ENCODE results near the gene ARMC3.
"Not testable (repeated sequence)": the region's sequence is repeated elsewhere in the genome, so short reads cannot be mapped to it uniquely, and the experiment has no call there.

ARMC3 gene

GRCh38 chr10:23067337-23067736, 139.5 kb downstream of the ARMC3 start:
- DNase-seq (ENCODE audit: insufficient read length, low spot score), result no peak
- no peak for TF ChIP-seq POU2F2 (IDR thresholded peaks at IDR 0.05; ENCODE audit: low read depth, low read length)

GRCh38 chr10:23067939-23068775, 140.3 kb downstream of the ARMC3 start:
- FAIRE-seq (no peak), DNase-seq (ENCODE audit: insufficient read length, low spot score) (peak; percentile 44)
- TF ChIP-seq PAX5 (IDR thresholded peaks at IDR 0.05; ENCODE audit: insufficient read depth, low read length, severe bottlenecking), result no peak
- TF ChIP-seq SPI1 (IDR thresholded peaks at IDR 0.05; ENCODE audit: low read depth, low read length), result no peak
- no peak for TF ChIP-seq POLR2A (IDR thresholded peaks at IDR 0.05; ENCODE audit: low read depth, low read length)
- no peak for TF ChIP-seq TAF1 (IDR thresholded peaks at IDR 0.05; ENCODE audit: low read depth, low read length)
- TF ChIP-seq POLR2AphosphoS5 (IDR thresholded peaks at IDR 0.05; ENCODE audit: low read depth, low read length), result no peak
- no peak for TF ChIP-seq POU2F2 (IDR thresholded peaks at IDR 0.05; ENCODE audit: low read depth, low read length)

More at GRCh38 chr10:23067337-23067736, 139.5 kb downstream of the ARMC3 start:
- no peak for FAIRE-seq

GRCh38 chr10:23069019-23069815, 141.4 kb downstream of the ARMC3 start:
- FAIRE-seq (no peak), DNase-seq (ENCODE audit: insufficient read length, low spot score) (no peak)
- no peak for TF ChIP-seq PAX5 (IDR thresholded peaks at IDR 0.05; ENCODE audit: insufficient read depth, low read length, severe bottlenecking)
- TF ChIP-seq POLR2A (IDR thresholded peaks at IDR 0.05; ENCODE audit: low read depth, low read length), result no peak
- TF ChIP-seq SPI1 (IDR thresholded peaks at IDR 0.05; ENCODE audit: low read depth, low read length), result no peak
- no peak for TF ChIP-seq TAF1 (IDR thresholded peaks at IDR 0.05; ENCODE audit: low read depth, low read length)
- TF ChIP-seq POU2F2 (IDR thresholded peaks at IDR 0.05; ENCODE audit: low read depth, low read length), result no peak
- TF ChIP-seq POLR2AphosphoS5 (IDR thresholded peaks at IDR 0.05; ENCODE audit: low read depth, low read length), result no peak

GRCh38 chr10:23070092-23070912, 142.4 kb downstream of the ARMC3 start:
- DNase-seq (ENCODE audit: insufficient read length, low spot score), result not testable (repeated sequence)

GRCh38 chr10:23070913-23071218, 143.0 kb downstream of the ARMC3 start:
- FAIRE-seq, result no peak
- TF ChIP-seq POLR2AphosphoS5 (IDR thresholded peaks at IDR 0.05; ENCODE audit: low read depth, low read length) (no peak), TAF1 (IDR thresholded peaks at IDR 0.05; ENCODE audit: low read depth, low read length) (no peak)
- DNase-seq (ENCODE audit: insufficient read length, low spot score), result no peak

More at GRCh38 chr10:23070092-23070912, 142.4 kb downstream of the ARMC3 start:
- FAIRE-seq, result not testable (repeated sequence)

- not testable (repeated sequence) for FAIRE-seq; DNase-seq (ENCODE audit: insufficient read length, low spot score)
Observed at GRCh38 chr10:23072593-23072992, 144.7 kb downstream of the ARMC3 start.

GRCh38 chr10:23073527-23073926, 145.7 kb downstream of the ARMC3 start:
- FAIRE-seq (no peak), DNase-seq (ENCODE audit: insufficient read length, low spot score) (no peak)
- TF ChIP-seq POU2F2 (IDR thresholded peaks at IDR 0.05; ENCODE audit: low read depth, low read length) (no peak), POLR2A (IDR thresholded peaks at IDR 0.05; ENCODE audit: low read depth, low read length) (no peak), POLR2AphosphoS5 (IDR thresholded peaks at IDR 0.05; ENCODE audit: low read depth, low read length) (no peak), SPI1 (IDR thresholded peaks at IDR 0.05; ENCODE audit: low read depth, low read length) (no peak), TAF1 (IDR thresholded peaks at IDR 0.05; ENCODE audit: low read depth, low read length) (no peak), PAX5 (IDR thresholded peaks at IDR 0.05; ENCODE audit: insufficient read depth, low read length, severe bottlenecking) (no peak)

GRCh38 chr10:23075672-23076071, 147.8 kb downstream of the ARMC3 start:
- no peak for TF ChIP-seq POLR2AphosphoS5 (IDR thresholded peaks at IDR 0.05; ENCODE audit: low read depth, low read length)
- no peak for TF ChIP-seq TAF1 (IDR thresholded peaks at IDR 0.05; ENCODE audit: low read depth, low read length)
- no peak for TF ChIP-seq POU2F2 (IDR thresholded peaks at IDR 0.05; ENCODE audit: low read depth, low read length)
- no peak for TF ChIP-seq PAX5 (IDR thresholded peaks at IDR 0.05; ENCODE audit: insufficient read depth, low read length, severe bottlenecking)
- no peak for TF ChIP-seq SPI1 (IDR thresholded peaks at IDR 0.05; ENCODE audit: low read depth, low read length)
- TF ChIP-seq POLR2A (IDR thresholded peaks at IDR 0.05; ENCODE audit: low read depth, low read length), result no peak
- DNase-seq (ENCODE audit: insufficient read length, low spot score) (no peak), FAIRE-seq (no peak)

GRCh38 chr10:23078114-23078513, 150.3 kb downstream of the ARMC3 start:
- TF ChIP-seq POLR2AphosphoS5 (IDR thresholded peaks at IDR 0.05; ENCODE audit: low read depth, low read length), result no peak
- TF ChIP-seq PAX5 (IDR thresholded peaks at IDR 0.05; ENCODE audit: insufficient read depth, low read length, severe bottlenecking), result no peak
- DNase-seq (ENCODE audit: insufficient read length, low spot score) (no peak), FAIRE-seq (no peak)

- TF ChIP-seq PAX5 (IDR thresholded peaks at IDR 0.05; ENCODE audit: insufficient read depth, low read length, severe bottlenecking) (no peak), TAF1 (IDR thresholded peaks at IDR 0.05; ENCODE audit: low read depth, low read length) (no peak), POLR2AphosphoS5 (IDR thresholded peaks at IDR 0.05; ENCODE audit: low read depth, low read length) (no peak), POU2F2 (IDR thresholded peaks at IDR 0.05; ENCODE audit: low read depth, low read length) (no peak), POLR2A (IDR thresholded peaks at IDR 0.05; ENCODE audit: low read depth, low read length) (no peak)
- no peak for FAIRE-seq
- DNase-seq (ENCODE audit: insufficient read length, low spot score), result no peak
Observed at GRCh38 chr10:23079700-23080099, 151.8 kb downstream of the ARMC3 start.
